GM19372 (cell line): ENCODE measurements around the gene ZNF600.
"Not testable (repeated sequence)": the region's sequence is repeated elsewhere in the genome, so short reads cannot be mapped to it uniquely, and the experiment has no call there.

Experiments used
- ATAC-seq: cut with Tn5 transposase; IDR thresholded peaks from one replicate; pipeline ENCODE4 v1.9.1; 2021; ENCODE audit warnings: mild to moderate bottlenecking, low read depth, moderate library complexity; ENCODE audit not compliant: unreplicated experiment

Gene ZNF600

DNA sequence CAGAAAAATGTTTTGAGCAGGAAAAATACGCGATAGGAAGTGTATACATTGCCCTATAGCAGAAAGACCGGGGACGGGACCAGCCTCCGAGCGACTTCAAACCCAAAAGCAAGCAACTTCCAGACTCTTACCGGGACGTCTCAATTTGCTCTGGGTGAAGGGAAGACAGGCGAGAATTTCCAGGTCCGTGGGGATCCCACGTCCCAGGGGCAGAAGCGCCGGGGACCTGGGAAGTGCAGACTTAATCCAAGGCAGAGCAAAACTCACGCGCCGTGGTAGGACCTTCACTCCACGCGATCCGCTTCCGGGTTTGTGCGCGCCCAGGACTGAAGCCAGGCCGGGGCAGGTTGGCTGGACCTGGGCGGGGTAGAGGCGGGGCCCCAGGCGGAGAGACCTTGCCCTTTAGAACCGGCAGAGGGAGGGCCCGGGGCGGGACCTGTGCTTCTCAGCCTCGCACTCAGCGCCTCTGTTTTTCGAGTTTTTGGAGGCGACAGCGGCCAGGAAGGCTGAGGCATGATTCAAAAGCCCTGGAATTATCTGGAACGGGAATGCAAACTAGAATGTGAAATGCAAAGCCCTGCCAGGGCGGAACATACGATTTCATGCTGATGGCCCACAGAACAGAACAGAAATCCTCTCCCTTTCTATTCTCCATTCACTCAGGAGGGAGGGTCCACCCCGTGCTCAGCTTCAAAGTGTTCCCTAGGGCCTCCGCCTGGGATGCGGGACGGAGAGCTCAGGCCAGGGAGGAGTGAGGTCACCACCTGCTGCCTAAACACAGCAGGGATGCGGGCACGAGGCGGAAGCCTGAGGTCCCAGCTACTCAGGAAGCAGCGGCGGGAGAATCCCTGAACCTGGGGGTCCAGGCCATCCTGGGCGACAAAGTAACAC is at the start of gene ZNF600:
Gene ZNF600 (minus strand): TSS at position 328 of the 891 bp plus-strand sequence. CDS start 7,903 bp downstream, outside the sequence.
- ATAC-seq, result peak; percentile 91

DNA sequence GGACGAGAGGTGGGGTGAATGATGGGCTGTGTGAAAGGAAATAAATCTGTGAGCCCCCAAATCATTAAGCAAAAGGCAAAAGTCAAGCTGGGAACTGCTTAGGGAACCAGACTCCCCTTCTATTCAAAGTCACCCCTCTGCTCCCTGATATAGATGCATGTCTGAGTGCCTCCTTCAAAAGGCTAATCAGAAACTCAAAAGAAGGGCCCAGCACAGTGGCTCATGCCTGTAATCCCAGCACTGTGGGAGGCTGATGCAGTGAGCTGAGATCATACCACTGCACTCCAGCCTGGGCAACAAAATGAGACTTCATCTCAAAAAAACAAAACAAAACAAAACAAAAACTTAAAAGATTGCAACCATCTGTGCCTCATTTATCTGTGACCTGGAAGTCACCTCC is 47.7 kb upstream of the ZNF600 start:
- ATAC-seq, result not testable (repeated sequence)

DNA sequence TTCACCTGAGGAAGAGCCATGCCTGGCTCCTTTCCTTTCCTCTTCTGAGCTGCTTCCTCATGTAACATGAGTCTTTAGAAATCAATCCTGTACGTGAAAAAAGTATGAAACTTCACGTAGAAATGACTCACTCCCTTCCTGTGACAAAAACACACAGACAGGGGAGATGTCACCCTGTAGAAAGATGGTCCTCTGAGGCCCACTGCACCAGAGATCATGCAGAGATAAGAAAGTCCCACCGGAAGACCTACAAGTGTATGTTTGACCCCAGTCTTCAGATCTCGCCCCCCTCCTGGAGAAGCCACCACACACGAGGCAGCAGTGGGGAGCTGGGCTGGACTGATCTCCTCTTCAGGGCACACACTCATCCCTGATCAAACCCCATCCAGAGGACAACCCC is 47.0 kb upstream of the ZNF600 start:
- not testable (repeated sequence) for ATAC-seq

DNA sequence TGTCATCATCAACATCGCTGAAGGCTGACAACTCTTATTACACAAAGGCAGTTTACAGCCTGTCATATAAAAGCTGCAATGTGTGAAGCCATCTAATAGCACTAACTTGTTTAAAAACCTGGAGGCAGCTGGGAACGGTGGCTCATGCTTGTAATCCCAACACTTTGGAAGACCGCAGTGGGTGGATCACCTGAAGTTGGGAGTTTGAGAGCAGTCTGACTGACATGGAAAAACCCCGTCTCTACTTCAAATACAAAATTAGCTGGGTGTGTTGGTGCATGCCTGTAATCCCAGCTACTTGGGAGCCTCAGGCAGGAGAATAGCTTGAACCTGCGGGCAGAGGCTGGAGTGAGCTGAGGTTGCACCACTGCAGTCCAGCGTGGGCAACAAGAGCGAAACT is 43.3 kb upstream of the ZNF600 start:
- not testable (repeated sequence) for ATAC-seq

DNA sequence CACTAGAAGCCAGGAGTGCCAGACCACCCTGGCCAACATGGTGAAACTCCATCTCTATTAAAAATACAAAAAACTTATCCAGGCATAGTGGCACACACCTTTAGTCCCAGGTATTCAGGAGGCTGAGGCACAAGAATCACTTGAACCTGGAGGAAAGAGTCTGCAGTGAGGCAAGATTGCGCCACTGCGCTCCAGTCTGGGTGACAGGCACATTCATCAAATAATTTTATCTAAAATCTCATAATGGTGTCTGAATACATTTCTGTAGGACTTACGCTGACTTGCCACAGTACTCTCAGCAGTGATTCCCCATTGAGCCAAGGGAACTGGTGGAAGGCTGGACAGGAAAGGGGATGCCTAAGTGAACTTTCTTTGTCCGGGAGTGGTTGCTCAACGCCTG is 39.2 kb upstream of the ZNF600 start:
- no peak for ATAC-seq

DNA sequence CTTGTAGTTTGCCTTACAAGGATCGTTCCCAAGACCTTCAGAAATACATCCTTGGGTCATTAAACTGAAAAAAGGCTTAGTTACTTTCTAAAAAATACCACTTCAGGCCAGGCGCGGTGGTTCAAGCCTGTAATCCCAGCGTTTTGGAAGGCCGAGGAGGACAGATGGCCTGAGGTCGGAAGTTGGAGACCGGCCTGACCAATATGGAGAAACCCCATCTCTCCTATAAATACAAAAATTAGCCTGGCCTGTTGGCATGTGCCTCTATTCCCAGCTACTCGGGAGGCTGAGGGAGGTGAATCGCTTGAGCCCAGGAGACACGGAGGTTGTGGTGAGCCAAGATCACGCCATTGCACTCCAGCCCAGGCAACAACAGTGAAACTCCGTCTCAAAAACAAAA is 37.1 kb upstream of the ZNF600 start:
- ATAC-seq, result no peak

DNA sequence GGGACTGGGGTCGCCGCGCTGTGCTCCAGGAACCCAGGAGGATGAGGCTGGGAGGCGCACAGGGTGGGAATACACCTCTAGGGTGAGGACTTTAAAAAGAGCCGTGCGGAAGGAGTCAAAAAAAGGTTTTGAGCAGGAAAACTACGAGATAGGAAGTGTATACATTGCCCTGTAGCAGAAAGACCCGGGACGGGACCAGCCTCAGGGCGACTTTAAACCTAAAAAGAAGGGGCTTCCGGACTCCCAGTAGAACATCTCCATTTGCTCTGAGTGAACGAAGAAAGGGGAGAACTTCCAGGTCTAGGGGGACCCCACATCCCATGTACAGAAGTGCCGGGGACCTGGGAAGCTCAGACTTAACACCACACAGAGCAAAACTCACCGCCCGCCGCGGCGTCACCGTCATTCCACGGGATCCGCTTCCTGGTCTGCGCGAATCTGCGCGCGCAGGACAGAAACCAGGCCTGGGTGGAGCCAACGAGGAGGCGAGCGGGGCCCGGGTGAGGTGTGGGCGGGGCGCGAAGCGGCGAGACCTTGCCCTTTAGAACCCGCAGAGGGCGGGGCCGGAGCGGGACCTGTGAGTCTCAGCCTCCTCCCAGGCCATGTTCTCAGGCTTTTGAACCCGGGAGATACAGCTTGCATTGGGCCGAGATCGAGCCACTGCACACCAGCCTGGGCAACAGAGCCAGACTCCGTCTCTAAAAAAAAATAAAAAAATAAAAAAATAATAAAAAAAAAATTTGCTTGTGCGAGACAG is 34.8 kb upstream of the ZNF600 start, which contains the start of gene ZNF28:
Gene ZNF28 (minus strand): TSS at position 430 of the 757 bp plus-strand sequence. CDS start 3,675 bp downstream, outside the sequence.
- peak; percentile 97 for ATAC-seq

DNA sequence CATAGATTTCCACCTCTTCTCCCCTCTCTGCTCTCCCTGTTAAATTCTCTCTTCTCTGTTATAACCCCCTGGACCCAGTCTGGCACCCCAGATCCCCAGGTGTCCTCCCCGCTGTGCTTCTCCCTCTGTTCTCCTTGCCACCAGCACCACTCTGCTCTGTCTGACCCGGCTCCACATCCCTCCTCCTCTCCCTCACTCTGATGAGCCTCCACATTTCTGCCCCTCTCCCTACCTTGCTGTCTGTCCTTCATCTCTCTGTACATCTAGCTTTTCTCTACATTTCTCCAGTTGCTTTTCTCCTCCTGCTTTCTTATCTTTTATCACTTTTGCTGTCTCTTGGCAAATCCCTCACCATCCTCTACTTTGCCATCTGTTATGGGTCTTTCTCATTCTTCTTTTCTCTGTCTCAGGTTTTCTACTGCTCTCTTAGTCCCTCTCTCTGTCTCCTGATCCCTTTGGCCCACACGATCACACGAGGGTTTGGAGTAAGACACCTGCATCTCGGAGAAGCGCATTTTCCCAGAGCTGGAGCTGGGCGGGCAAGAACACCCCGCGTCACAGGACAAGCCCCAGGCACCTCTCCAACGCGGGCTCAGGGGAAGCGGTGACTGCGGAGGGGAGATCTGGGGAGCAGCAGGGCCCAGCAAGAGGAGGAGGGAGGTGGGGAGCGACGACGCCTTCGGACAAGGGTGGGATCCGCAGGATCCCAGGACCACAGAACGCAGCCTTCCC is 34.0 kb upstream of the ZNF600 start:
- peak; percentile 22 for ATAC-seq

DNA sequence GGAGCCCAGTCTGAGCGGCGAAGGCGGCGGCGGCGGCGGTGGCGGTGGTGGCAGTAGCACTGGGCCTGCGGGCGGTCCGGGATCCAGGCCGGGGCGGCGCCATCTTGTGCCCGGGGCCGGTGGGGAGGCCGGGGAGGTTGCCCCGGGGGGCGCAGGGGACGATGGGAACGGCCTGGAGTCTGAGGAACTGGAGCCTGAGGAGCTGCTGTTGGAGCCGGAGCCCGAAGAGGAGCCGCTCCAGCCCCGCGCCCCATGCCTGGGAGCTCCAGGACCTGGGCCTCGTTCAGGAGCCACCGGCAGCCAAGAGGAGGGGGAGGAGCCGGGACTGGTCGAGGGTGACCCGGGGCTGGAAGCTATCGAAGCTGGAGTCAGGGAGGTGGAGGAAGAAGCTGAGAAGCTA is 23.2 kb upstream of the ZNF600 start:
- ATAC-seq, result no peak

DNA sequence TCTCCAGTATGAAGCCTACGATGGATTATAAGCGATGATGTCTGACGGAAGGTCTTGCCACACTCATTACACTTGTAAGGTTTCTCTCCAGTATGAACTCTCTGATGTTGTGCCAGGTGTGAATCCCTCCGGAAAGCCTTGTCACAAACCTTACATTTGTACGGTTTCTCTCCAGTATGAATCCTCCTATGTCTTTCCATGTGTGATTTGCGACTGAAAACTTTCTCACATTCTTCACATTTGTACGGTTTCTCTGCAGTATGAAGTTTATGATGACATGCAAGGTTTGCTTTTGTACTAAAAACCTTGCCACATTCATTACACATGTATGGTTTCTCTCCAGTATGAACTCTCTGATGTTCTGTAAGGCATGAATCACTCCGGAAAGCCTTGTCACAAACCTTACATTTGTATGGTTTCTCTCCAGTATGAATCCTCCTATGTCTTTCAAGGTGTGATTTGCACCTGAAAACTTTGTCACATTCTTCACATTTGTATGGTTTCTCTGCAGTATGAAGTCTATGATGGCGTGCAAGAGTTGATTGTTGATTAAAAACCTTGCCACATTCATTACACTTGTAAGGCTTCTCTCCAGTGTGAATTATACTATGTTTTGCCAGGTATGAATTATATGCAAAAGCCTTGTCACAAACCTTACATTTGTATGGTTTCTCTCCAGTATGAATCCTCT is 13.5 kb upstream of the ZNF600 start:
- ATAC-seq, result not testable (repeated sequence)

DNA sequence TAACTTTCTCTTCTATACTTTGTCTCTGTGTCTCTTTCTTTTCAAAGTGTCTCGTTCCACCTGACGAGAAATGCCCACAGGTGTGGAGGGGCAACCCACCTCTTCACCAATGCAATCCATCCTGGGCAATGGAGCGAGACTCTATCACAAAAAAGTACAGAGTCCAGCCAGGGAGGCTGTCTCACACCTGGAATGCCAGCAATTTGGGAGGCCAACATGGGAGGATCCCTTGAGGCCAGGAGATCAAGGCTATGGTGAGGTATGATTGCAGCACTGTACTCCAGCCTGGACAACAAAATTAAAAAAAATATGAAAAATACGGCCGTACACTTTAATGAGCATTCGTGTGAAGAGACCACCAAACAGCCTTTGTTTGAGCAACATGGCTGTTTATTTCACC is 2.8 kb upstream of the ZNF600 start:
- ATAC-seq, result no peak

DNA sequence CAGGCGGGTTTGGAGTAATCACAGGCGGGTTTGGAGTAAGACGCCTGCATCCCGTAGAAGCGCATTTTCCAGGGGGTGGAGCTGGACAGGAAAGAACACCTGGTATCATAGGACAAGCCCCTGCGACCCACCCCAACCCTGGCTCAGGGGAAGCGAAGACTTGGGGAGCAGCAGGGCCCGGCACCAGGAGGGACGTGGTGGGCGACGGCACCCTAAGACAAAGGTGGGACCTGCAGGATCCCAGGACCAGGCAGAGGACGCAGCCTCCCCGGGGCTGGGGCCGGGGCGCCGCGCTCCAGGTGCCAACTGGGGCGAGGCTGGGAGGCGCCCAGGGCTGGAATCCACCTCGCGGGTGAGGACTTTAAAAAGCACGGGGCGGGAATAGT is 520 bp downstream of the ZNF600 start:
- ATAC-seq, result peak; percentile 23

DNA sequence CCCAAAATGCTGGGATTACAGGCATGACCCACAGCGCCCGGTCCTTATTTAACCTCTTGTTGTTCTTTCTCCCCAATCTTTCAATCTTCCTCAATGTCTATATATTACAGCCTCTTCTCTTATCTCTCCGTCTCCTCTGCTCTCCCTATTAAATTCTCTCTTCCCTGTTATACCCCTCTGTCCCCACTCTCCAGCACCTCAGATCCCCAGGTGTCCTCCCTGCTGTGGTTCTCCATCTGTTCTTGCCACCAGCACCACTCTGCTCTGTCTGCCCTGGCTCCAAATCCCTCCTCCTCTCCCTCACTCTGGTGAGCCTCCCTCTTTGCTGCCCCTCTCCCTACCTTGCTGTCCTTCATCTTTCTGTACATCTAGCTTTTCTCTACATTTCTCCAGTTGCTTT is 1.1 kb downstream of the ZNF600 start:
- ATAC-seq, result no peak

DNA sequence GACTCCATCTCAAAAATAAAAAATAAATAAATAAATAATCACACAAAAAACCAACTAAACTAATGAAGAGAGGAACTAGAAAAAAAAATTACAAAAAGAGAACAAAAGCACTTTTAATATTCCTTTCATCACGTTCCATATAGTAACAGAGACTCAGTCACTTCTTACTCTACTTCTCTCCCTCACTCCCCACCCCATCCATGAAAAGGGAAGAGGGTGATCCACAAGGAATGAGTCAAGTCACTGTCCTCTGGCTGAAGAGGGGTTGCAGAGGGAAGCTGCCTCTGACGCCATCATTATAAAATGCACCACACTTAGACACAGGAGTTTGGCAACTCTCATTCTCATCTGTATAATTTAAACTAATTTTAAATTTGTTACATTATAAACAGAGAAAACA is 3.7 kb downstream of the ZNF600 start:
- not testable (repeated sequence) for ATAC-seq

DNA sequence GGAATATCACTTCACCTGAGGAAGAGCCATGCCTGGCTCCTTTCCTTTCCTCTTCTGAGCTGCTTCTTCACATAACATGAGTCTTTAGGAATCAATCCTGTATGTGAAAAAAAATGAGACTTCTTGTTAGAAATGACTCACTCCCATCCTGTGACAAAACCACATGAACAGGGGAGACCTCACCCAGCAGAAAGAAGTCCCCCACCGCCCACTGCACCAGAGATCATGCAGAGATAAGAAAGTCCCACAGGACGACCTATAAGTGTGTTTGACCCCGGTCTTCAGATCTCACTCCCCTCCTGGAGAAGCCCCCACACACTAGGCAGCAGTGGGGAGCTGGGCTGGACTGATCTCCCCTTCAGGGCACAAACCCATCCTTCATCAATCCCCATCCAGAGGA is 7.8 kb downstream of the ZNF600 start:
- no peak for ATAC-seq

DNA sequence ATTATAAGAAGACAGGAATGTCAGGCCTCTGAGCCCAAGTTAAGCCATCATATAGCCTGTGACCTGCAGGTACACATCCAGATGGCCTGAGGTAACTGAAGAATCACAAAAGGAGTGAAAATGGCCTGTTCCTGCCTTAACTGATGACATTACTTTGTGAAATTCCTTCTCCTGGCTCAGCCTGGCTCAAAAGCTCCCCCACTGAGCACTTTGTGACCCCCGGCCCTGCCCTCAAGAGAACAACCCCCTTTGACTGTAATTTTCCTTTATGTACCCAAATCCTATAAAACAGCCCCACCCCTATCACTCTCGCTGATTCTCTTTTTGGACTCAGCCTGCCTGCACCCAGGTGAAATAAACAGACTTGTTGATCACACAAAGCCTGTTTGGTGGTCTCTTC is 30.1 kb downstream of the ZNF600 start:
- not testable (repeated sequence) for ATAC-seq

DNA sequence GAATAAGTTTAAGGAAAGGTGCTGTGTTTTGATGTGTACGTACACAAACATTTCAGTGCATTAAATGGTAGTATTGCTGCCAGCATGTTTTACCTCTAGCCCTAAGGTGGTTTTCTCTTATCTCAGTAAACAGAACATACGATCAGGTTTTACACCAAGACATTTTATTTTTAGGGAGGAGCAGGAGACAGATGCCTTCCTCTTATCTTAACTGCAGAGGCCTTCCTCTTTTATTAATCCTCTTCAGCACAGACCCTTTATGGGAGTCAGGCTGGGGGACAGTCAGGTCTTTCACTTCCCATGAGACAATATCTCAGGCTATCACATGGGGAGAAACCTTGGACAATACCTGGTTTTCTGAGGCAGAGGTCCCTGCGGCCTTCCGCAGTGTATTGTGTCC is 36.8 kb downstream of the ZNF600 start:
- ATAC-seq, result no peak

DNA sequence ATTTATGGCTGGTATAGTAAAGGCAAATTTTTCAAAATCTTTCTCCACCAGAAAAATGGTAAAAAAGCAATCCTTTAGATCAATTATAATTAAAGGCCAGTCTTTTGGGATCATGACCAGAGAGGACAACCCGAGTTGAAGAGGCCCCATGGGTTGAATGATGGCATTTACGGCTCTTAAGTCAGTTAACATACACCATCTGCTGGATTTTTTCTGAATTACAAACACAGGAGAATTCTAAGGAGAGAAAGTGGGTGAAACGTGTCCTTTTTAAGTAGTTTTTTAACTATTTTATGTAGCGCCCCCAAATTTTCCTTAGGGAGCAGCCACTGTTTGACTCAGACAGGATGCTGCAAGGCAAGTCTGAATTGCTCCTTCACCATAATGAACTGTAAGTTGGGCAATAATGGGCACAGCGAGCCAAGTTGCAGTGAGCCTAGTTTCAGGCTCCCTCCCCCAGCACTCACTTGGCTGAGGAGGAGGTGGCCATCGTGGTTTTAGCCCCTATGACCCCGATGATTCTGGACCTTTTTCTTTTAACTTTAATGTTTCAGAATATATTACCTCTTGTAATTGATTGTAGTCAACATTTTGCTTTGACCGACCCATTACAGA is 38.1 kb downstream of the ZNF600 start:
- ATAC-seq, result no peak

DNA sequence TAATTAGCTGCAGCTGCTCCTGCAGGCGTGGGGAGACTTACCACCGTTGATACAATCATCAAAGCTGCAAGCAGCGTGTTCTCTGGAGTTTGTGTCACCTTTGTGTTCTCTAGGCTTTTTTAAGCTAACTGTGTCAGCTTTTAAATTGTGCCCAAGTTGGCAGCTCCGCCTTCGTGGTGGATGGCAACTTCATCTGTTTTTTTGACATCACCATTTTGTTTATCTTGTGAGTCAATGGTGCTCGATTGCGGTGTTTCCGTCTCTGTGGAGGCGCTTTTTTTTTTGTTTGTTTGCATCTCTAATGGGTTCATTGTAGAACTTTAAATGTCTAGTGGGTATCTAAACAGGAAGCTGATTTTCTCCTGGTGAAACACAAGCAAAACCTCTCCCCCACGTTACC is 40.7 kb downstream of the ZNF600 start:
- ATAC-seq, result not testable (repeated sequence)

DNA sequence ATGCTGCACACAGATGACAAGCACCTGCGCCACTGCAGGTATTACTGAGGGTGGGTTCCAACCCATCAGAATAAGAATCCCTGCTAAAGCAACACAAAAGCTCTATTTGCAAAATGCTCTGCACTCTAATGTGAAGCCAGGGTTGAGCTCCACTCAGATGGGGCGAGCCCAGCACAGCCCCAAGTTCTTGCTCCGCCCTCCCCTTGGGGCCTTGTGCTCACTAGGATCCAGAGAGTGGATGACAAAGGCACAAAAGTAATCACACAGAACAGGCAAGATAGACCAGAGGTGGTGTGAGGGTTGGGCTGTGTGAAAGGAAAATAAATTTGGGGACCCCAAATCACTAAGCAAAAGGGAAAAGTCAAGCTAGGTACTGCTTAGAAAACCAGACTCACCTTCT is 43.5 kb downstream of the ZNF600 start:
- ATAC-seq, result no peak
